GM18873 (cell line): ENCODE results near the gene DUSP22.
"Not testable (repeated sequence)": the region's sequence is repeated elsewhere in the genome, so short reads cannot be mapped to it uniquely, and the experiment has no call there.

Experiments
- ATAC-seq: cut with Tn5 transposase; IDR thresholded peaks from one replicate; pipeline ENCODE4 v1.9.1; 2021; ENCODE audit warnings: mild to moderate bottlenecking, moderate library complexity, moderate number of reproducible peaks; ENCODE audit not compliant: unreplicated experiment, low FRiP score

The DUSP22 gene, protein sequence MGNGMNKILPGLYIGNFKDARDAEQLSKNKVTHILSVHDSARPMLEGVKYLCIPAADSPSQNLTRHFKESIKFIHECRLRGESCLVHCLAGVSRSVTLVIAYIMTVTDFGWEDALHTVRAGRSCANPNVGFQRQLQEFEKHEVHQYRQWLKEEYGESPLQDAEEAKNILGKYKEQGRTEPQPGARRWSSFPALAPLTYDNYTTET

DNA sequence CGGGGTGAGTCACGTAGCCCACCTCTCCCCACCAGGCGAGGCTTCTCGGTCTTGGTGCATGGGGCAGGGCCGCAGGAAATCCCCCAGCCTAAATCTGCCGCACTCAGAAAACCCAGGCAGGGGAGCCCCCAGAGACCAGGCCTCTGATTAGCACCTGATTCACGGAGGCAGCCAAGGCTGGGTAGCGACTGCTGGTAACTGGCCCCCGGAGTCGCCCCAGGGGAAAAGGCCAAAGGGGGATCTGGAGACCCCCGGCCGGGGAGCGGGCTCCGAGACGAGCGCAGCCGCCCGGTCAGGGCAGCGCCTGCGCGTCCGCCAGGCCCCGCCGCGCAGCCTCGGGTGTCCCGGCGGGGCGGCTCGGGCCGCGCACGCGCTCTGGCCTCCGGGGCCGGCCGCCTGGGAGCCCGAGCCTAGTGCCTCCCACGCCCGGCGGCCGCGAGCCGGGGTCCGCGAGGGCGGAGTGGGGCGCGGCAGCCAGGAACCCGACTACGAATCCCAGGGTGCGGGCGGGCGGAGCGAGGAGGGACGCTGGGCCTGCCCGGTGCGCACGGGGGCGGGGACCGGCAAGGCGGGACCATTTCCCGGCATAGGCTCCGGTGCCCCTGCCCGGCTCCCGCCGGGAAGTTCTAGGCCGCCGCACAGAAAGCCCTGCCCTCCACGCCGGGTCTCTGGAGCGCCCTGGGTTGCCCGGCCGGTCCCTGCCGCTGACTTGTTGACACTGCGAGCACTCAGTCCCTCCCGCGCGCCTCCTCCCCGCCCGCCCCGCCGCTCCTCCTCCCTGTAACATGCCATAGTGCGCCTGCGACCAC is at the start of gene DUSP22:
DUSP22 (plus strand) TSS at position 791 of the 809 bp plus-strand sequence. CDS start 53 bp downstream, outside the sequence.
- peak; percentile 35 for ATAC-seq

DNA sequence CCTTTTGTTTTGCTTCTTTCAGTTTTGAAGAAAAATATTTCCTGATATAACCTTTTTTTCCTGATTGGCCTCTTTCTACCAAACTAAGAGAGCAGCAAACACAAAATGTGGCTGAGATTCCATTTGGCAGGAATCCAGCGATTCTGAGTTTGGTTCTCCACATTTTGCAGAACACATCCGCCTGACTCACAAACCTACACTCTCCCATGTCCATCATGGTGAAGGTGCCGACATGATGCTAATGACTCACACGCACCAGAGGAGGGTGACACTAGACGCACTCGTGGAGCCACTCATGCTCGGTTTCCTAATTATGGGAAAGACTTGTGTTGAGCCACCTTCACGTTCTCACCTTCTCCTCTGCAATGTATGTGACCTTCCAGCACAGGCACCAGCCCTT is 45.9 kb upstream of the DUSP22 start:
- ATAC-seq, result no peak

DNA sequence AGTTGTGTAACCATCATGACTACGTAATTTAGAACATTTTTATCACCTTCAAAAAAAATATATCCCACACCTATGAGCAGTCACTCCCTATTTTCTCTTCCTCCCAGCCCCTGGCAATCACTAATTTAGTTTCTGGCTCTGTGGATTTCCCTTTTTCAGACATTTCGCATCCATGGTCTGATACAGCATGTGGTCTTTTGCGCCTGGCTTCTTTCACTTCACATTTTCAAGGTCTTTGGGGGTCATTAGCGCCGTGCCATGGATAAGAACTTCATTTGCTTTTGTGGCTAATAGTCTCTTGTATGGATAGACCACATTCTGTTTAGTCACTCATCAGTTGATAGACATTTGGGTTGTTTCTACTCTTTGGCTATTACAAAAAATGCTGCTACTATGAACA is 44.9 kb upstream of the DUSP22 start:
- no peak for ATAC-seq

DNA sequence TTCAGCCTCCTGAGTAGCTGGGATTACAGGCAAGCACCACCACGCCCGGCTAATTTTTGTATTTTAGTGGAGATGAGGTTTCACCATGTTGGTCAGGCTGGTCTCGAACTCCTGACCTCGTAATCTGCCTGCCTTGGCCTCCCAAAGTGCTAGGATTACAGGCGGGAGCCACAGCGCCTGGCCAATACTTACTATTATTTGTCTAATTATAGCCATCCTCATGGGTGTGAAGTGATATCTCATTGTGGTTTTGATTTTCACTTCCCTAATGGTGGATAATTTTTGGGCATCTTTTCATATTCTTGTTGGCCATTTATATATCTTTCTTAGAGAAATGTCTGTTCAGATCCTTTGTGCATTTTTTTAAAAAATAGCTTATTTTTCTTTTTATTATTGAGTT is 44.2 kb upstream of the DUSP22 start:
- ATAC-seq, result not testable (repeated sequence)

DNA sequence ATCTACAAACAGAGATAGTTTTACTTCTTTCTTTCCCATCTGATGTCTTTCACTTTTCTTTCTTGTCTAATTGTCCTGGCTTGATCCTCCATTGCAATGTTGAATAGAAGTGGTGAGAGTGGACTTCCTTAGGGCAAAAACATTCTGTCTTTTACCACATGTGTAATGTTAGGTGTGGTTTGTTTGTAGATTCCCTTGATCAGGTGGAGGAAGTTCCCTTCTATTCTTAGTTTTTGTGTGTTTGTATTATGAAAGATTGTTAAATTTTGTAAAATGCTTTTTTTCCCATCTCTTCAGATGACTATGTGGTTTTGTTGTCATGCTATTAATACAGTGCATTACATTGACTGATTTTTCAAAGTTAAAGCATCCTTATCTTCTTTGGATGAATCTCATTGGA is 41.6 kb upstream of the DUSP22 start:
- ATAC-seq, result no peak

DNA sequence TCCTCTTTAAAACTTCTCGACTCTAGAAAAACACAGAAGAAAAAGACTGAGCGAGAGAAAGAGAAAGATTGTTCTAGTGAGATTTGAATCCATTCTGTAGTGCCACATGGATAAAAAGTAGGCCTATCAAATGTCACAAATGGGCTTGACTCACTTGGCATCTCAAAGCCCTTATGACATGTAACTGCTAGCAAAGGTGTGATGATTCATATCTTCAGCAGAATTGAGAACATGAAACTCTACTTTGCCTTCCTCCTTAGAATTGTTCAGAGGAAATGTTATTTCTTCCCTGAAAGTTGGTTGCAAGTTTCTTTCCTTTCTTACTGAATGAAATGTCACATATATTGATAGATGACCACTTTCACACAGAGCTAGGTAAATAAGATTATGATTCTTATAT is 40.4 kb upstream of the DUSP22 start:
- ATAC-seq, result no peak

DNA sequence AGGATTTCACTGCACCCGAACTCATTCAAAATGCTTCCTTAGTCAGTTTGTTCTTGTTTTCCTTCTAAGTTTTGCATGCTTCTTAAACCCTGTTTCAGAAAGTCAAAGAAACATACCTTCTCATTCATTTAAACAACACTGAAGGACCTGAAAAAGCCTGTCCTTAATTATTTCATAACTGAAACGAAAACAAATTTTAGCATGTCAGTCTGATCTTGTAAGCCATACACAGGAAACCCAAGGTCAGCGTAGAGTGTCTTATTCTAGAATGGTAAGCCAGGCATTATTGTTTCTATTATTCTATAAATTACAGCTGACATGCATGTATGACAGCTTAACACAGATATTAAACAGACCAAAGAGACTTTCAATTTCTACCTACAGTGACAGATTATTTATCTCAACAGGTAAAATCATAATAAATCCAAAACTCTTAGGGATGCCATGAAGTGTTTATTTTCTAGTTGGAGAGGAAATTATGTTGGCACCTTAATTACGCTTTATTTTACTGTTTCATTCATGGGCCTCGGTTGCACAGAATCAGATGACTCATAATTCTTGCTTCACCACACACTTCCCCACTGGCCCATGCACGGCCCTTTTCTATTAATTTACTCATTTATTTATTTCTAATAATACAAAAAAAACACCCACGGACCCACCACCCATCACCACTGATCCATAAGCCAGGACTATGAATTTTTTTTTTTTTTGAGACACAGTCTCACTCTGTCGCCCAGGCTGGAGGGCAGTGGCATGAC is 39.3 kb upstream of the DUSP22 start:
- ATAC-seq, result no peak

DNA sequence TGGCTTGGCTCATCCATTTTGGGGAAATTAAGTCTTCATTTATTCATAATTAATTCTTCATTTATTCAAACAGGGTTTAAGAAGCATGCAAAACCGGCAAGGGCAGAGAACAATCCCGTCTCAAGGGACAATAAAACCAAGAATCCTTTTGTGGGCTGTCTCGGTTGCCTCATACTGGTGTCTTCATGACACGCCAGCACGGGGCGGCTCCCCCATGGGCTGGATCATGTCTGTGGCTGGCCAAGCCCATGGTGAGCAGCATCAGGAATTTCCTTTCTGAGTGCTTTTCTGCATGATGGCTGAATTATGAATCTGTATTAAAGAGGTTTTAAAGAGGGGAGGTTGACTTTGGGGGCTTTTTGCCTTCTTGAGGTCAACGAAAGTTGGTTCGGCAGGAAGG is 38.3 kb upstream of the DUSP22 start:
- ATAC-seq, result no peak

DNA sequence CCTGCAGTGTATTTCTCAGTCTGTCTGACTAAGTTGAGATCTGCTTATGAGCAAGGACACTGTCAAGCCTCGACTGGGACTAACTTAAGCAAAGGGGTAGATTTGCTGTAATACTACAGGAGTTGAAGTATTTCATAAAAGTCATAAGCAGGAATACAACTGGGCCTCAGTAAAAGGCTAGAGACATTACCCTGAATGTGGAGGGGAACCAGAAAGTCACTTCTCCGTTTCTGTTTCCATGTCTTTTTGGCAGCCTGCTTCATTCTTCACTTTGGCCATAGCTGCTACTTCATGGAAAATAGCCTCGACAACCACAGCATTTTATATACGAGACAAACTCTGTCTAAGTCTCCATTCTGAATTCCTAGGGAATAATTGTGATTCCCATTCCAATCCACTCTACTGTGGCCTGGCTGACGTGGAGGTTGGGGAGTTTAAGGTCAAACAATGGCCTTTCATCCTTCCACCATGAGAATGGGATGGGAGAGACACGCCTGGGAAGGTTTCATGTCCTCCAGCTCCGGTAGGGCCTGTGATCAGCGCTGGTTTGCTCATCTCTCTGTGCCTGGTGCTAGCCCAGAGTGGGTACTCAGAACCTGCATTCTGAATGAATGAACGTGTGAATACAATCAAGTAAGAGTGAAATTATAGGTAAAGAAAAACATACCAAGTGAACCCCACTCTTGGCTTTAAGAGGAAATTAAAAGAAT is 37.1 kb upstream of the DUSP22 start:
- no peak for ATAC-seq

DNA sequence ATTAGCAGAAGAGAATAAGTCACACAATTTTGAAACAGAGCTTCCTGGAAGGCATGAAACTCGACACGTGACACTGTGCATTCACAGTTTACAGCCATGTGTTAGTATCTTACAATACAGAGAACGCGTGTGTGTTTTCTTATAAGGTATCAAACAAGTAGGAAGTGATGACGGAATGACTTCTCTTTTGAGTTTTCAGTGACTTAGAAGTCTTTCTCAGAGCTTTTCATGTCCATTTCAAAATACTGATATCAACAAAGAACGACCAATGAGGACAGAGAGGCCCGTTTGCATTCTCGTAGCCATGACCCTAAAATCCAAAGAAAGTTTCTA is 36.6 kb upstream of the DUSP22 start:
- ATAC-seq, result no peak

DNA sequence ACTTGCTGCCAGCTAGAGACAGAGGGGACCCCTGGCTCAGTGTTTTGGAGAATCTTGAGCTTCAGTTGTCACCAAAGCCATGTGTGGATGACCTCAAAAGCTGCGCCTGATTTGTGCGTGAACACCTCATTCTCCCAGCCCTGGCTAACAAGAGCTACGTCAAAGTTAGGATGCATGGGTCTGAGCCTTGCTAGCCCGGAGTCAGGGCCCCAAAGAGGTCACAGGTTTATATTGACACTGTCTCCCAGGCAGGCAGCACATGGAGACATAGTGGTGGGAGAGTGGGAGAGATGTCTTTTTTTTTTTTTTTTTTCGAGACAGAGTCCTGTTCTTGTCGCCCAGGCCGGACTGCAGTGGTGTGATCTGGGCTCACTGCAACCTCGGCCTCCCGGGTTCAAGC is 36.1 kb upstream of the DUSP22 start:
- no peak for ATAC-seq

DNA sequence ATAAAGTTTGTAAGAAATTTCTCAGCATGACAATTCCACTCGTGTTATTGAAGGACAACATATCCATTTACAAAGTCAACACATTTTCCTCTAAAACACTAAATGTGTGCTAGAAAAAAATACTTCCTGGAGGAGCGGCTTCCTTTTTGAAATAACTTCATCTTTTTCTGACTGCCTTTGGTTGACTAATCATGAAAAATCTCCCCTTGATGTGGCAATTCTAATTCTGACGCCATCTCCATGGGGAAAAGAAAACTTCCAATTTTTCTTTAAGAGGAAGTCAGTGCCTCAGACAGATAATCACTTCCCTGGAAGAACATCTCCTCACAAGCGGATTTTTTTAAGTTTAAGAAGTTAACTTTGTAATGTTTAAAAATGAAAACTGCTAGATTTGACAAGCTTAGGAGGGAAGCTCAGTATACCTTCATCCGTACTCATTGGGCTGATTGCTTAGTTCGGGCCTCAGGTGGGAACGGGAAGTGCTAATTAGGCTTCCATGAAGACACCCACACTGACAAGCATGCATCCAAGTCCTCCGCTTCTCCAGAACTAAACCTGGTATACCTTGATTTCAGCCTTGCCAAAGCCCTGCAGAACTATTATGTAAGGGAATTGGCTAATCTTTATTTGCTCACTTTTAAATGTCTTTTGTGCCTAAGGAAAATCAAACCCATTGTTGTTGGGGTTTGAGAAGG is 35.1 kb upstream of the DUSP22 start:
- no peak for ATAC-seq

DNA sequence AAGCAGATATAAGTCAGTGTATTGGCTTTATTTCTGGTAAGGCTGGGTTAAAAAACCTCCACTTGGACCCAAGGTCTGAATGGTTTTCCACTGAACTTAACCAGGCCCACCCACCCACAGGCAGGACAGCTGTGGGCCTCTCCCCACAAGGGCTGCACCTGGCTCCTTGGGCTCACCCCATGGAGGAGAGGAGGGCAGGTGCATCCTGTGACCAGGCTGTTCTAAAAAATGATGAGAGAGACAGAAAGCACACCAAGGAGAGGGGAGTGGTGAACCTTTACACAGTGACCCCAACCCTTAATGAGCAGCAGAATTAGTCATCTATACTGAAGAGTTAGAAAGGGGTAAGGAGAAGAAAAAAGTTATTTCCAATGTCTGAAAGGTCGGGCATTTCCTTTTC is 34.5 kb upstream of the DUSP22 start:
- peak; percentile 41 for ATAC-seq

DNA sequence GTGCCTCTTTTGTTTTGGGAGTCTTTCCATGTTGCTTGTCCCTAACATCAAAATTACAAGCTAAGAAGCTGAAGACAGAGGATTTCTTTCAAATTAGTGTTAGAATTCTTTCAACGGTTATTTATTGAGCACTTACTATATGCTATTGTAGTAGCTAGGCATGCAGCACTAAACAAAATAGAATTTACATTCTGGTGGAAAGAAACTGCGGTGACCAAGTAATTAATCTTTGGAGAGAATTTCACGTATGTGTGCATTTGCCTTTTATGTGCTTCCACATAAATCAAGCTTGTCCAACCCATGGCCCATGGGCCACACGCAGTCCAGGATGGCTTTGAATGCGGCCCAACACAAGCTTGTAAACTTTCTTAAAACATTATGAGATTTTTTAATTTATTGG is 33.0 kb upstream of the DUSP22 start:
- no peak for ATAC-seq

DNA sequence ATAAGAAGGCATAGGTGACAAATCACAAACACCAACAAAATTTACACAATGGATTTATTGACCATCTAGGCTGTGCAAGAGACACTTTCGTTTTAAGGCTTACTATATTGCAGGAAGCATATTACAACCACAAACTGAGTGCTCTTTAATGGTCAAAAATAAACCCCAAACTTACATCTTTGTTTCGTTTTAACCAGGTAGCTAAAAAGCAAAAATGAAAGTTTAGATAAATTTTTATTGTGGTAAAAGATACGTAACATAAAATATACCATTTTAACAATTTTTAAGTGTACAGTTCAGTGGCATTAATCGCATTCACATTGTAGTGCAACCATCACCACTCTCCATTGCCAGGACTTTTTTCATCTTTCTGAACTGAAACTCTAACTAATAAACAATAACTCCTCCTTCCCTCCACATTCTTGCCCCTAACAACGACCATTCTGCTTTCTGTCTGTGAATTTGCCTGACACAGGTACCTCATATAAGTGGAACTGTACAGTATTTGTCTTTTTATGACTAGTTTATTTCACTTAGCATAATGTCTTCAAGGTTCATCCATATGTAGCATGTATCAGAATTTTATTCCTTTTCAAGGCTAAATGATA is 32.3 kb upstream of the DUSP22 start:
- ATAC-seq, result peak; percentile 50

DNA sequence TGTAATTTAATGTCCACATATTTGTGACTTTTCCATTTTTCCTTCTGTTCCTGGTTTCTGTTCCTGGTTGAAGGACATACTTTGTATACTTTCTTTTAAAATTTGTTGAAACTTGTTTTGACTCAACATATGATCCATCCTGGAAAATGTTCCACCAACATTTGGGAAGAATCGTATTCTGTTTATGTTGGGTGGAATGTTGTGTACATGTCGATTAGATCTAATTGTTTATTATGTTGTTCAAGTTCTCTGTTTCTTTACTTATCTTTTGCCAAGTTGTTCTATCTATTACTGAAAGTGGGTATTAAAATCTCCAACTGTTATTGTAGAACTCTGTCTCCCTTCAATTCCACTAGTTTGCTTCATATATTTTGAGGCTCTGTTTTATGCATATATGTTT is 27.7 kb upstream of the DUSP22 start:
- no peak for ATAC-seq

DNA sequence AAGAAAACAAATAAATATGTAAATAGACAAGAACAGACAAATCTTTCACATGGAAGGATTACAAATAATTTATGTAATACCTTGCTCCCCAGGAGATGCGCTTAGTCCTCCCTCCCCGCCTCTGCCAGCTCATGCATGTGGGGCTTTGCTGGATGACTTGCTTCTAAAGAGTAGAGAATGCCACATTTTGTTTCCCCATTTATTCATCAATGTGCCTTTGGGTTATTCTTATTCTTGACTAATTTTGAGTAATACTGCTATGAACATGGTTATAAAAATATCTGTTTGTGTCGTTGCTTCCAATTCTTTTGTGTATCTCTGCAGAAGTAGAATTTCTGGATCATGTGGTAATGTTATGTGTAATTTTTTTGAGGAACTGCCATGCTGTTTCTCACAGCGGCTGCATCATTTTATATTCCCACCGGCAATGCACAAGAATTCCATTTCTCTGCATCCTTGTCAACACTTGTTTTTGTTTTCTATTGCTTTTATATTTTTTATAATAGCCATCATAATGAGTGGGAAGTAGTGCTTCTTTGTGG is 23.8 kb upstream of the DUSP22 start:
- ATAC-seq, result no peak

DNA sequence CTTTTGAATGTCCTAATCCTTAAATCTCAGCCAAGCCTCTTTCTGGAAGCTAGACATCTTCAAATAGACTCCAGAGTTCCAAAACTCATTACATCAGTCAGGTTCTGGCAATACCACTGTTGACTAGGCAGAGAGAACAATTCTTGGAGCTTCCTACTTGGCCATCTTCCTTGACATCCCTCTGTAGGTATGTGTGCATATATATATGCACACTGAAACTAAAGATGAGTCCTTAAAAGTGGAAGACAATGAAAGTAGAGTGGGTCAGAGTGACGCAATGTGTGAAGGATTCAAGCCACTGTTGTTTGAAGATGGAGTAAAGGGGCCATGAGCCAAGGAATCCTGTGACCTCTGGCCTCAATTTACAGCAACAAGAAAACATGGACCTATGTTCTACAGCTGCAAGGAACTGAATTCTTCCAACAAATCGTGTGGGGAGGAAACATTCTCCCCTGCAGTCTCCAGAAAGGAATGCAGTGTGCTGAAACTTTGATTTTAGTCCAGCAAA is 18.7 kb upstream of the DUSP22 start:
- ATAC-seq, result no peak

DNA sequence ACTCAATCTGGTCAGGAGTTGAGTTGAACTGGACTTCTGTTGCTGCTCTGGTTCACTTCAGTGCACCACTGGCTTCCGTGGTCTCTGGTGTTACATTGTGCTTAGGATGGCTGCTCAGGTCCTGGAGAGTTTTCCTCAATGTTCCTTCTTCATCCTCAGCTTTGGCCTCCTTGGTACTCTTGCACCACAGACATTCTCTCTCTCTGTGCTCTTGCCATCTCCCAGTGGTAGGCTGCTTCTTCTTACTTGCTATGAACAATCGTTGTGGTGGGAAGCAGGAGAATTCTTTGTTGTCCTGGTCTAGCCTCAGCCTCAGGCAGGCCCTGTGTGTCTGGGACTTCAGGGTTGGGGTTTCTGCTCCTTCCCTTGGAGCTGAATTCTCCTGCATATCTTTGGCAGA is 14.5 kb upstream of the DUSP22 start:
- ATAC-seq, result no peak

DNA sequence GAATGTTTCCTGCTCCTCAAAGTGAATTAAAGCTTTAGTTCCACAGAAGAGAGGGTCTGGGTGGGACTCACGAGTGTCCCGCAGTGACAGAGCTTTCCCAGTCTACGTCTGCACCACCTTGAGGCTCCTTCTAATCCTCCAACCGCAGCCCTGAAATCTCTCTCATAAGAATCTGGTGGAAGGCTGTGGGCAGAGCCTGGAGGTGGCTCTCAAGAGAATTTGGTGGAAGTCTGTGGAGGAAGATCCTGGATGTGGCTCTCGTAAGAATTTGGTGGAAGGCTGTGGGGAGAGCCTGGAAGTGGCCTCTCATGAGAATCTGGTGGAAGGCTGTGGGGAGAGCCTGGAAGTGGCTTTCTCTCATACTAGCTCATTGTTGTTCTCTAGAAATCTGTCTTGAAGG is 13.8 kb upstream of the DUSP22 start:
- ATAC-seq, result no peak
